GM19324 (cell line): ENCODE measurements around the gene TUBA1A.
"Not testable (repeated sequence)": the region's sequence is repeated elsewhere in the genome, so short reads cannot be mapped to it uniquely, and the experiment has no call there.

Source experiments
- ATAC-seq: cut with Tn5 transposase; IDR thresholded peaks from one replicate; pipeline ENCODE4 v1.9.1; 2021; ENCODE audit warnings: mild to moderate bottlenecking, moderate library complexity; ENCODE audit not compliant: unreplicated experiment, low FRiP score

TUBA1A gene

DNA sequence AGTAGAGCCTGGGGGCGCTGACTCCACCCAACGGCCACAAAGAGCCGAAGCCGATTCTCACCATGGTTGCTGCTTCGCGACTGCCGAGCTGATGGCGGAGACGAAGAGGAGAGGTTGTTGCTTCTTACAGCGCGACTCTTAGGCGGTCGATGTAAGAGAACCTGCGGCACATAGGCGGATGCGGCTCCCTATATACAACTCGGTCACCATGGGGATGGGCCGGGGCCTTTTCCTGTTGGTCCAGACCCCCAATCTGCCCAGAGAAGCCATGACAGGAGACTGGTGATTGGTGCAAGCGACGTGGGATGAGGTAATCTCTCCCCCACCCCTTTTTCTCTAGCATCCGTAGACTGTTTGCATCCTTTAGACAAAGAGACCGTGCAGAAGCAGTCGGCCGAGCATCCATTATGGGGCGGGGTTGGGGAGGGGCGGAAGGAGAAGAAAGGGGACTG is at the start of gene TUBA1A:
Gene TUBA1A (minus strand): TSS at position 165 of the 452 bp plus-strand sequence. CDS start 101 bp downstream, at position 64.
- ATAC-seq = peak; percentile 85

DNA sequence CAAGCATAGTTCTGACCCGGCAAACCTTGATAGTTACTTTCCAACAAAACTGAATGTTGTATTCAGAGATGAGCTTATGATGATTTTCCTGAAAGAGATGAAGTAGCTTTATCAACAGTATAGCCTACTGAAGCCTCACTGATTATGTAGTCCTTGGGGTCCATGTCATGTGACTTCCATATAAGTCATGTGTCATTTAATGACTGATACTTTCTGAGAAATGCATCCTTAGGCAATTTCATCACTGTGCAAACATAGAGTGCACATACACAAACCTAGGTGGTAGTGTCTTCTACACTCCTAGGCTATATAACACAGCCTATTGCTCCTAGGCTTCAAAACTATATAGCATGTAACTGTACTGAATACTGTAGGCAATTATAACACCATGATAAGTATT is 47.5 kb upstream of the TUBA1A start:
- no peak for ATAC-seq

DNA sequence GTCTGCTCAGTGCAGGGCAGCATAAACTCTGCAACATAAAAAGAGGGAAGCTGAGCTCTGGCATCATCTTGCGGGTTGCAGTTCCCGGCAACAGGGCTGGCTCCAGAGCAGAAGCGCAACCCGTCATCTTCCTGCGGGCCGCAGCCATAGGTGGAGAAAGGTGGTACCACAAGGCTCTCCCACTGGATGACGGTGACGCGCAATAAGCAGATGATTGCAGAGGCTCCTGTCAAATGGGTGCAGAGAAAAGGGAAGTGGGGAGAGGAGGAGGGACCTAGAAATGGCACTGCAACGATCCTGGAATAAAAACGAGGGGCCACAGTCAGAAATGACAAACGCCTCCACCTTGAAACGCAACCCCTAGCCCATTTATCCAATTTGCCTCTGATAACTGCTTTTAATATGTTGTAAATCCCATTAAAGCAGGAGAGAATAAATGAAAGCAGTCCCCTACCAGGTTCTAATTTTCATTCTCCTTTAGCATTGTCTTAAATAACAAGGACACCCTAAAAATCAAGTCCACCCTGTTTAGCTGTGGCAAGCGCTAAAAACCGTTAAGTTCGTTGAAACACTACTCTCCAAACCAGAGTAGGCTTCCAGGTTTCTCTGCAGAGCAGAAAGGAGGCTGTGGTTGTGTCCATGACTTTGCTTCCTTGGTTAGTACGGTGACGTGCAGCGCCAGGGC is 45.1 kb upstream of the TUBA1A start:
- no peak for ATAC-seq

DNA sequence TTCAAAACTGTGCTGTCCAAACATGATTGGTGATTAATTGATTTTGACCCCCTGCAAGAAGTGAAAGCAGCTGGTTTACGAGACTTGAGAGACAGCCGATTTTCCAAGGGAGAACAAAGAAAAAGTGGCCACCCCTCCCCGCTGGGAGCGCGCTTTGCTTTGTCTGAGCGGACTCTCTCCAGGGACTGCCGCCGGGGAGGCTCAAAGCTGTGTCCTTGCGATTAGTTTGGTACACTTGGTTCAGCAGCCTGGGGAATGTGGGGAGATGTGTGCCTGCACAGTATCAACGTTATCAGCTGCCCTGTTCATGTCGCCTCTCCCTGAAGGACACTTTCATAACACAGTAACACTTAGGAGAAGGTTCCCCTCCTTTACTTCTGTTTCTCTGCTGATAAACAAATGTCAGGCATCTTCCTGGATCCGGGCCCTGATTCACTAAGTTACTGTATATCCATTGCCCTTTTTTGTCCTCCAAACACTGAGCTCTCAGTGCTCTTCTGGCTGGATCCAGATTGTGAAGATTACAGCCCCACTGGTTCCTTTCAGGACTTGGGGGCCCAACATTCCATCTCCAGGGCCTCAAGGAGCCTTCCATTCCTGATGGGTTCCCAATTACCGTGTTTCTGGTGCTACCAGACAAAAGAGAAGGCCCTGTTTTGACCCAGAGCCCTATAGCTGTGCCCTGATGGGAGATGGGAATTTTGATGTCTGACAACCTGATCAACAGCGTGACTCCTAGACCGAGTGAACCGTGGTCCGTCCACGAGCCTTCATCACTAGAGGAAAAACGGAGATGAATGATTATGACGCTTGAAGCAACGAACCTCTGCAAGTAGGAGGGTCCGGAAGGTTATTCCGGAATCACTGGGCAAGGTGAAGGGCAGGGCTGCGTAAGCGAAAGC is 44.3 kb upstream of the TUBA1A start:
- ATAC-seq = no peak

DNA sequence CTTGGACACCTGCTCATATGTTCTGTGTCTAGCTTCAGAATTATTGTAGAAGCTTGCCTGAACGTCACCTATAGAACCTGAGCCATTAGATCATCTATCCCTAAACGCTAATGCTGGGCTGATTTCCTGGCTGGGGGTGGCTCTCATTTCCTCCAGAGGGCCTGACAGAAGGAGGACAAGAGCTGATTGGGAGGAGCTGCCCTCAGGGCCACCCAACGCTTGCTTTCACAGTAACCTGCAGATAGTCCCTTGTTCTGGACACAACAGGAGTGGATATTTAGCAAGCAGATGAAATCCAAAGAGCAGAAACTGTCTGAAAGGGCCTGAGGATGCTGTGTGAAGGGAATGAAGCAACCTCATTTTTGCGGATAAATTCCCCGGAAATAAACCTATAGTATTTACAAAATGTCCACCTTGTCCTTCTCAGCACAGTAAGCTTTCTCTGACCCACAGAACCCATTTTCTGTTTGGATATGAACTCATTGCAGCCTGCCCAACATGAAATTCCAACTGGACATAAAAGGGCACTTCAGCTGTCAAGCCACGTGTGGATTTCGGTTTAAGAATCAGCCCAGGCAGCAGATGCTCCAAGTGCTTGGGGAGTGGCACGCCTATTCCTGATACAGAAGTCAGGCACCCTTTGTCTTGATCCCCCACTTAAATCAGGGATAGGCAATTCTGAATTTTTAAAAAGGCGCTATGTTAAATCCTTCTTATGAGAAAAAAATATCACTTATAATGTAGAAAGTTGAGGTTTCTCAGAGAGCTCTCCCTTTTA is 43.2 kb upstream of the TUBA1A start:
- ATAC-seq = no peak

DNA sequence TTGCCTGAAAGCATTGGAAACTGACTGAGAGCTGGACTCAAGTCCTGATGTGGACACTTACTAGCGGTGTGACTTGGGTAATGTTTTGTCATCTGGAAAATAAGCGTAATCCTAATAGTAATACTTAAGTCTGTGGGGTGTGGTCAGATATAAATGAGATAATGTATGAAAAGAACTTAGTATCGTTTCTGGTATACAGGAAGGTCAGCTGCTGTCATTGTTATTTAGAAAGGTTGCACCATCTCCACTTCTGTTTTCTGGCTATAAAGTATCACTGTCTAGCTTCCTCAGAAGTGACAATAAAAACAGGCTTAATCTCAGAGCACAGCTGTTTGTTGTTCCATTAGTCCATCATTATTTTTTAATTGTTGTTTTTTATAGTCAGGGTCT is 41.9 kb upstream of the TUBA1A start:
- no peak for ATAC-seq

DNA sequence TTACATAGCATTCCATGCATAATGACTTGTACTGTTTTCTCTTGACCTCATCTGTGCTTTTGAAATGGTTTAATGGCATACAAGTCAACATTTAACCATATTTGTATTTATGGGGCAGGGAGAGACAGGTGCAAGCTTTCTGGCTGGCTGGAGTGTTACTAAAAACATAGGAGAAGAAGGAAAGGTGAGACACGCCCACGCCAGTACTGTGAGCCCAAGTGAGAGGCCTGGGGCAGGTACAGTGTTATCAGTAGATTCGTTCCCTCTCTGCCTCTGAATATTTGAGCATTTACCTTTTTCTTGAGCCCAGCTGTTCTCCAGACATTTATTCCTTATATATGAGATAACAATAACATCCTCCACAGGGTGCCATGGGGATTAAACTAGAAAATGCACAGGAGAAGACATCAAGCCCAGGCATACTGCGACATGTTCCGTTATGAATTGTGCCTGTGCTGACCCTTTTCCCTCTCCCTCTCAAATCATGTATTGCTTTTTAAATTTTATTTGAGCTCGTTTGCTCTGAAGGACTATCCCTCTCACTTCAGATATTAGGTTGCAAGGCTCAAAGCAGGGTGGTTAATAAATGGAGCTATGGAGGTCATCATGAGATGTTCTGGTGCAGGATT is 41.4 kb upstream of the TUBA1A start:
- ATAC-seq = no peak

DNA sequence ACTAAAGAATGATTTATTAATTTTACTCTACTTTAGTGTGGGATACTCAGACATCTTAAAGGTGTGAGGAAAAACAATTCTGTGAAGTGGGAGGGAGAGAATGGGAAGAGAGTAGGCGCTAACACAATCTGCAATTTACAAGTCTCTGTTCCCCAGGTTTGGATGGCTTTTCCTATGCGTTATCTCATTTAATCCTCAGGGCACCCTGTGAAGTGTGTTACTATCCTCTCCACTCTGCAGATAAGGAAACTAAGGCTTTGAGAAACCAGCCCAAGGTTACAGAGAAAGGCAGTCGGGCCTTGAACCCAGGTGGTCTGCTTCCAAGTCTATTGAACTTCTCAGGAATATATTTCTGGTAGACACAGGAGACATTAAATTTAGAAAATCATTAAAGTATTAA is 39.8 kb upstream of the TUBA1A start:
- no peak for ATAC-seq

DNA sequence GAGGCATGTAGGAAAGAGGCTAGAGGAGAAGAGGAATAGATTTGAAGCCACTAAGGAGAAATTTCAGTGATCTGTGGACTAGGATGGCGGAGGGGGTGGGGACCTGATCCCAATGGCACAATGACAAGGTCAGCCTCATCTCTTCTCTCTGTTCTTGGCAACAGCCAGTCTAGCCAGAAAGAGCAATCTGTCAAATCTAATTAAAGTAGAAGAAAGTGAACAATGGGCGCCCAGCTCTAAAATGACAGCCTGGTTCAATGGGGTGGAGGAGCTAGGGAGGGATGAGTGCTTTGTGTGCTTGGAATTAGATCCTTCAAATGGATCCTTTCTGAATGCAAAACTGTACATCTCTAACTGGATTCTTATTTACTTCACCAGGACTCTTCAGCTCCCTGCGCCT is 38.8 kb upstream of the TUBA1A start:
- ATAC-seq = no peak

DNA sequence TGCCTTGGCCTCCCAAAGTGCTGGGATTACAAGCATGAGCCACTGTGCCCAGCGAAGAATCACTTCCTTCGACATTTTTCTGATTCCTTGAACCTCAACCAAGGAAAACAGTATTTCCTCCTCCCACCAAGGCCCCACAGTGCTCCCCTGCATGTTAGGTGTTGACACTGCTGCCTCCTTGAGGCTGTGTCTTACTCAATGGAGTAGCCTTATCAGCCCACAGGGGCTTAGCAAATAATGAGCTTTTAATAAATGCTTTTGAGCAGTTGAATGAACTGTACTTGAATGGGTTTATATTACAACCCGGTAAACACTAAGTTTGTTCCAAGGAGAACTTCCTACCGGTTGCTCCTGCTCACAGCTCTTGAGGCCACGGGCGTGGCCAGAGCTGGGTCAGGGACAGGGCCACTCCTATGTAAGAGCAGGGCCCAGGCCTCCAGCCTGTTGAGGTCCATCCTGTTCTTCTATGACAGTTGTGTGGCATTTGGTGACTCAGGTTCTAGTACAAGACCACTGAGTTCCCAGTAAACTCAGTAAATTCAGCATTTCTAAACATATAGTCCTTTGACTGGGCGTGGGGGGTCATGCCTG is 36.8 kb upstream of the TUBA1A start:
- ATAC-seq = no peak

DNA sequence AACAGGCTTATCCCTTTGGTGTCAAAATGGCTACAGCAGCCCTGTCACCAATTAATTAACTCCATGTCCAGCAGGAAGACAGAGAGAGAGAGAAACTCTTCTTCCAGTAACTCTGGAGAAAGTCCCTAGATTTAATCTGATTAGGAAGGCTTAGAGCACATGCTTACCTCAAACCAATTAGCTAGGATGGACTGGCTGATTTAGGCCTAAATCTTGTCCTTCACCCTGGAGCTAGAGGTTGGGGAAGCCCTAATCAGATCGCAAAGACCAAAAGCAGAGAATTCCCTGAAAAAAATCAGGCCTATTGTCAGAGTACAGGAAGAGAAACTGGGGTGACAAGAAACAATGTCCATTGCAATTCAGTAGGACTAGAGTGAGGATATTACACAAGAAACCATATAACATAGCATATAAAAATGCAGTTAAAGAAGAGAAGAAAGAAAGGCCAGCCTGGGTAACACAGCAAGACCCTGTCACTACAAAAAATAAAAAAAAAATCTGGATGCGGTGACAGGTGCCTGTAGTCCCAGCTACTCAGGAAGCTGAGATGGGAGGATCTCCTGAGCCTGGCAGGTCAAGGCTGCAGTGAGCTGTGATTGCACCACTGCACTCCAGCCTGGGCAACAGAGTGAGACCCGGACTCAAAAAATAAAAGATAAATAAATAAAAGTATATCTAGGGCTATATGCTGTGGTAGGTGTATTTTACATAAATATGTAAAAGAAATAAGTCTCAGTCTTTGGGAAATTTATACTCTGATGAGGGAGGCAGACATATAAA is 34.9 kb upstream of the TUBA1A start:
- ATAC-seq = no peak

DNA sequence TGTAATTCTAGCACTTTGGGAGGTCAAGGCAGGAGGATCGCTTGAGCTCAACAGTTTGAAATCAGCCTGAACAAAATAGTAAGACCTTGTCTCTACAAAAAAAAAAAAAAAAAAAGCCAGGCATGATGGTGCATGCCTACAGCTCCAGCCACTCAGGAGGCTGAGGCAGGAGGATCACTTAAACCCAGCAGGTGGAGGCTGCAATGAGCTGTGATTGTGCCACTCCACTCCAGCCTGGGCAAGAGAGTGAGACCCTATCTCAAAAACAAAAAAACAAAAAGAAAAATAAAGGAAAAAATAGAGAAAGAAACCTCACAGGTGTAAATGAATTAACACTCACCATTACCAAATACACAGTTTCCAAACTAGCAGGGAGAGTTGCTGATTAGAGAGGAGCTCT is 34.2 kb upstream of the TUBA1A start:
- no peak for ATAC-seq

DNA sequence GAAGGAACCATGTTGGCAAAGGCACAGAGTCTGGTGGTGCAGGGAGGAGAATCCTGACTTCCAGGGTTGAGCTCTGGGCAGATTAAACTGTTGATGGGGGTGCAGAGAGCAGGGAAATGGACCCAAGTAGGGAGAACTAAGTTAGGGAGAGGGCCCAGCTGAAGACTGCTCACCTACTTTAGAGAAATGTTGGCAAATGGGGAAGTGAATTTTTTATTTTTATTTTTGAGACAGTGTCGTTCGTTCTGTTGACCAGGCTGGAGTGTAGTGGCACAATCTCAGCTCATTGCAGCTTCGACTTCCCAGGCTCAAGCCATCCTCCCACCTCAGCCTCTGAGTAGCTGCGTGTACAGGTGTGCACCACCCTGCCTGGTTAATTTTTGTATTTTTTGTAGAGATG is 32.1 kb upstream of the TUBA1A start:
- no peak for ATAC-seq

DNA sequence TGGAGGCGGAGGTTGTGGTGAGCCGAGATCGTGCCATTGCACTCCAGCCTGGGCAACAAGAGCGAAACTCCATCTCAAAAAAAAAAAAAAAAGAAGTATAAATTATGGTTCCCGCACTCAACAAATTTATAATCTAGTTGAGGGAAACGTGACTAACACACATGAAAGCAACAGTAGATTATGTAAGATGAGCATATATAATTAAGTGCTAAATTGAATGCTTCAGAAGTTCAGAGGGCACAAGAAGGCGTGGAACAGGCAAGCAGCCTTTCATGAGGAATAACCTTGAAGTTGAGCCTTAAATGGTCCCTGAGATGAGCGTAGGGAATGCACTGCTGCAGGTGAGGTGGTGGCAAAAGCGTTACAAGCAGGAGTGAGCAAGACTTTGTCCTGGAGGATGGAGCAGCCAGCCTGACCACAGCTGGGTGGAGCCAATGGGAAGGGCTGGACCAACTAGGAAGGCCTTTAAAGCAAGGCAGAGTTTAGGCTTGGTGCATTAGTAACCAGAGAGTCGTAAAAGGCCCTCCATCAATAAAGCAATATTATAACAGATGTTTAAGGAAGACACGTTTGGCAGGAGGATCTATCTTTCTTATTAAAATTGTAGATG is 30.6 kb upstream of the TUBA1A start:
- ATAC-seq = no peak

DNA sequence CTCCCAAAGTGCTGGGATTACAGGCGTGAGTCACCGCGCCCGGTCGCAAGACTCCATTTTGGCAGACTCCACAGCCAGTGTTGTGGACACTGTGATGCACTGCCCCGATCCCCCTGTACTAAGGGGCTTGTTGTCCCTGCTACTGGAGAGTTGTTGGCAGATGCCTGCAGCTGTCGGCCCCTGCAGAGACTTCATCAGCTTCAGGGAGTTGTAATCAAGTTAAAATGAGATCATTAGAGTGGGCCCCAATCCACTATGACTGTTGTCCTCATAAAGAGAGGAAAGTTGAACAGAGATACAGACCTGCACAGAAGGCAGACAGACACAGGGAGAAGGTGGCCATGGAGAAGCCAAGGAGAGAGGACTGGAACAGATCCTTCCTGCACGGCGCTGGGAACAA is 23.7 kb upstream of the TUBA1A start:
- ATAC-seq = no peak

DNA sequence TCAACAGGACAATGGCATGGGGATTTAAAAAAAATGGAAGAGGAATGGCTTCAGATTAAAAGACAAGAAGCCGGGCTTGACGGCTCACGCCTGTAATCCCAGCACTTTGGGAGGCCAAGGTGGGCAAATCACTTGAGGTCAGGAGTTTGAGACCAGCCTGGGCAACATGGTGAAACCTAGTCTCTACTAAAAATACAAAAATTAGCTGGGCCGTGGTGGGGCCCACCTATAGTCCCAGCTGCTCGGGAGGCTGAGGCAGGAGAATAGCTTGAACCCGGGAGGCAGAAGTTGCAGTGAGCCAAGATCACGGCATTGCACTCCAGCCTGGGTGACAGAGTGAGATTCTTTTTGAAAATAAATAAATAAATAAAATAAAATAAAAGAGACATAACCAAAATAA is 21.8 kb upstream of the TUBA1A start:
- not testable (repeated sequence) for ATAC-seq

DNA sequence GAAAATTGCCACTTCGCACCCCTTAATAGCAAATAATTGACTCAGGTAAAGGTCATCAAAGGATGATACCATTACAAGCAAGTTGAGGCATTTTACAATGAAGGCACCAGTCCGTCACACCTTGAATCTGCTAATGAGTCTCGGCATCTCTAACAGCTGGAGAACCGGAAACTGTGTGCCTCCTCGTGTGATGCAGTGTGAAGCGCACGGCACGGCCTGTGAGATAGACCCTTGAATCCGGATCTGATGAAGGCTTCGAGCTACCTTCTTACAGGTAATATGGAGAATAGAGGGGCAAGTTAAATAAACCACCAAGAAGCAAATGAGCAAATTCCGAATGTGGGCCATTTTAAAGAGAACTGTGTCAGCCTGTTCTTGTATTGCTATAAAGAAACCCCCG is 19.8 kb upstream of the TUBA1A start:
- ATAC-seq = no peak

DNA sequence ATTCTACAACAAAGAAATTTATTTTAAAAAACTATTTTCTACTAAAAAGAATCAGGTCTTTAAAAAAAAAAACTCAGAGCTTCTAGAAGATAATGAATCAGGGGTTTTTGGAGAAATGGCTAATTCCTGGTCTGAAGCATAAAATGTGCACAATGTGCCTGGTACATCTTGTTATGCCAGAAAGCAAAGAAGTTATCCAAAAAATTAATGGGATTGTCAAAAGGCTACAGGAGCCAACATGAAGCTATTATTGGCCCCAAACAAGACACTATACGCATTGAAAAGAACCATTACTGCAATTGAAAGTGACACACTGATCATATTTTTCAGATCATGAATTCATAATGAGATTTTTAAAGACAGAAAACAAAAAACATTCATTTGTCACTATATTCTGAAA is 19.3 kb upstream of the TUBA1A start:
- no peak for ATAC-seq

DNA sequence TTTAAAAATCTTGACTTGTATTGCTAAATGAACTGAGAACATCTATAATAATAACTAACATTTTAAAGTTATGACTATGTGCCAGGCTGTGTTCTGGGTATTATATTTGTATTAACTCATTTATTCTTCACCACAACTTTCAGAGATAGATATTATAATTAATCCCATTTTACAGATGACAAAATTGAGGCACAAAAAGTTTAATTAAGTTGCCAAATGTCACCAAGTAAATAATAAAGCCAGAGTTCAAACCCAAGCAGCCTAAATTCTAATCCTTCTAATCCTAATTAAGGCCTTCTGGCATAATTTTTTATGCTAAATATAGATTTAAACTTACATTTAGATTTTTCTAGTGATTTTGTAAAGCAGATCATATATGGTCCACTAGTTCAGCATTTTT is 17.5 kb upstream of the TUBA1A start:
- no peak for ATAC-seq
